GM12872 (cell line): Measurements from ENCODE around the gene CHD6.

ENCODE experiments used
- TF ChIP-seq, protein P1 (sequence below): IDR thresholded peaks from 3 replicates; pipeline ENCODE4 v1.5.1; 2011; ENCODE audit warnings: low read depth, mild to moderate bottlenecking, low read length, moderate library complexity; ENCODE audit not compliant: insufficient read depth

CHD6 gene

DNA sequence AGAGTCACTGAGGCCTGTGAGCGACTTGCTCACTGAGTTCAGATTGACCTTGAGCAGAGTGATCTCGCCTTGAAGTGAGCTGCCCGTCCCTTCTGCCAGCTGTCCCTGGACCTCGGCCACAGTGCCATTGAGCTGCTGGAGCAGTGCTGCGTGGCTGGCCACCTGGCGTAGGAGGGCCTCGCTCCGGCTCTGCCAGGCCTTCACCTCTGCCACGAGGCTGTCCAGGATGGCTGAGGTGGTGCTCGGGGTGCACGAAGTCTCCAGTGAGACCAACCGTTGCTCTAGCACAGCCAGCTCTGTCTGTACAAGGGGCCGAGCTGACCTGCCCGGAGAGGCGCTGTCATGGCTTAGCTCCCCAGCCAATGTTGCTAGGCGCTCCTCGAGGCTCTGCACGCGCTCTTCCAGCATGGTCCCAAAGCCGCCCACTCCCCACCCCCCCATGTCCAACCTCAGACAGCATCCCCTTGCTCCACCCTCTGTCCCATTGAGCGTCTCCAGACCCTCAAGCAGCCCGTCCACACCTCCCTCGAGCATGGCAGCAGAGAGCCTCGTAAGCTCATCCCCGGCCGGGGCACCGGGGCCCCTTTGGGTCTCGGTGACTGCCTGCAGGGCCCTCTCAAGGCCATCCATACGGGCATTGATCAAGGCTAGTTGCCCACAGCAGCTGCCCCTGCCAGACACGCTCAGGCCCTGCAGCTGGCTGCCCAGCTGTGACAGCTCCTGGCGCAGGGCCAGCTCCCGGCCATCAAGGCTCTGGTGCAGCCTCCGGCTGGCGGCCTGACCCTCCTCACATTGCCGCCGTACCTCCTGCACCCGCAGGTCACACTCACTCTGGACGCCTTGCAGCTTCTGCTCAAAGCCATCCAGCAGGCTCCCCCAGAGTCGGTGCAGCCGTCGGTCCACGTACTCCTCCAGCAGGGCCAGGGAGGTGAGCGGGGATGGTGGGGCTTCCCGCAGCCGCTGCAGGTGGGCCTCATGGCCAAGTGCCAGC, 256.1 kb downstream of the CHD6 start:
- TF ChIP-seq, protein P1, sequence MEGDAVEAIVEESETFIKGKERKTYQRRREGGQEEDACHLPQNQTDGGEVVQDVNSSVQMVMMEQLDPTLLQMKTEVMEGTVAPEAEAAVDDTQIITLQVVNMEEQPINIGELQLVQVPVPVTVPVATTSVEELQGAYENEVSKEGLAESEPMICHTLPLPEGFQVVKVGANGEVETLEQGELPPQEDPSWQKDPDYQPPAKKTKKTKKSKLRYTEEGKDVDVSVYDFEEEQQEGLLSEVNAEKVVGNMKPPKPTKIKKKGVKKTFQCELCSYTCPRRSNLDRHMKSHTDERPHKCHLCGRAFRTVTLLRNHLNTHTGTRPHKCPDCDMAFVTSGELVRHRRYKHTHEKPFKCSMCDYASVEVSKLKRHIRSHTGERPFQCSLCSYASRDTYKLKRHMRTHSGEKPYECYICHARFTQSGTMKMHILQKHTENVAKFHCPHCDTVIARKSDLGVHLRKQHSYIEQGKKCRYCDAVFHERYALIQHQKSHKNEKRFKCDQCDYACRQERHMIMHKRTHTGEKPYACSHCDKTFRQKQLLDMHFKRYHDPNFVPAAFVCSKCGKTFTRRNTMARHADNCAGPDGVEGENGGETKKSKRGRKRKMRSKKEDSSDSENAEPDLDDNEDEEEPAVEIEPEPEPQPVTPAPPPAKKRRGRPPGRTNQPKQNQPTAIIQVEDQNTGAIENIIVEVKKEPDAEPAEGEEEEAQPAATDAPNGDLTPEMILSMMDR: no peak

DNA sequence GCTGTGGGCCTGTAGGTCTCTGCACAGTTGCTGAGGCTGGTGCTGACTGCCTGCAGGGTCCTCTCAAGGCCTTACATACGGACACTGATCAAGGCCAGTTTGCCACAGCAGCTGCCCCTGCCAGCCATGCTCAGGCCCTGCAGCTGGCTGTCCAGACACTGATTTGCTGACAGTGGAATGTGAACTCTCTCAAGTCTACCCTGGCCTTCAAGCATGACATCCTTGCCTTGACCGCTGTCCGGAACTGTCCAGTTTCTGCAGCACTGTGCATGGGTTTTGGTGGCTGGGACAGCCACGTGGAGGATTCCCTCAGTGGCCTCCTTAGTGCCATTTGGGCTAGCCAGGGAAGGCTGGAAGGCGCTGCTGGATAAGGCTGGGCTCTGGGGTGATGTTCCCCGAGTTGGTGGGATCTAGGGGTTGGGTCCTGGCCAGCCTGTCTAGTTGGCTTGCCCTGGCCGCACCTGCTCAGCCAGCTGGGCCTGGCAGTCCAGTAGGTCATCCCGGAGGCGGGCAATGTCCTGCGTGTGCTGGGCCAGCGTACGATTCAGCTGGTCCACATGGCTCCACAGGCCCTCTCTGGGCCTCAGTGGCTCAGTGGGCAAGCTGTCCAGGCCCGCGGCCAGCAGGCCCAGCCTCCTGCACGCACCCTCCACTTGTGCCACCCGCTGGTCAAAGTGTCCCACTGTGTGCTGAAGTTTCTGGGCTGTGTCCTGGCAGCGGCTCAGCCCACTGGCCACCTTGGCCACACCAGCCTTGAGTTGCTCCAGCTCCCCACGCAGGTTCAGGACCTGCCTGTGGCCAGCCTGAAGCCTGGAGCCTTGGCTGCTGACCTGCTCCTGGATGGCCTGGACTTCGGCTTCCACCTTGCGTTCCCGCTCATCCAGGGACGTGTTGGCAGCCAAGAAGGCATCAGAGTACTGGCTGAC, 257.1 kb downstream of the CHD6 start:
- TF ChIP-seq, protein P1: no peak

DNA sequence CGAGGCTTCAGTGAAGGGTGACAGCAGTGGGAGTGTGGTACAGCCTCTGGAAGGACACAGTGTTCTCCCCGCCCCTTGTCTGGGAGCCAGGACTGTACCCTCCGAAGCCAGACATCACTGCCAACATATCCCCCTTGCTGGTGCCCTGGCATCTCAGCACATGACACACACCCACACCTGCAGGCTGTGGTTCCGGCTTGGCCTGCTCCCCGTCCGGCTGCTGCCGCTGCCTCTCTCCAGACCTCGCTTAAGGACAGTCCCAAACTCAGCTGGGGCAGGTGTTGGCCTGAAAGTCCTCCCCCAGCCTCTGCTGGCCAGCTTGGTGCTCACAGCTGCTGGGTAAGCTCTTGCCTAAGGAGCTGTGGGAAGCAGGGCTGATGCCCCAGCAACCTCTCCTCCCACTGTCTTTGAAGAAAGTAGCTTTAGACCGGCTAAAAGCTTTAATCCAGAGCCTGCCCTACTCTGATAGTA, 258.6 kb downstream of the CHD6 start:
- TF ChIP-seq, protein P1: no peak

DNA sequence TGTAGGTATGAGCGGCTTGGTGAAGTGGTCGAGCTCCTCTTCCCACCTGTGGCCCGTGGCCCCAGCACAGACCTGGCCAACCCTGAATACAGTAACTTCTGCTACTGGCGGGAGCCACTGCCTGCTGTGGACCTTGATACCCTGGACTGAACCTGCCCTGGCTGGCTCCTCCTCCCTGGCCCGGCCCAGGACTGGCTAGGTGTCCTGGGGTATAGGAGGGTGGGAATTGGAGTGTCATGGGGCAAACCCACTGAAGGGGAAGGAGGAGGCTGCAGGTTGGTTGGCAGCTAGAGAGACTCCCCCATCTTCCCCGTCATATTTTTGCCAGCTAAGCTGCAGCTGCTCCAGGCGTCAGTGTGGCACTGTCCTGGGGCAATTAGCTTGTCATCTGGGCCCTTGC, 259.5 kb downstream of the CHD6 start:
- TF ChIP-seq, protein P1: no peak

DNA sequence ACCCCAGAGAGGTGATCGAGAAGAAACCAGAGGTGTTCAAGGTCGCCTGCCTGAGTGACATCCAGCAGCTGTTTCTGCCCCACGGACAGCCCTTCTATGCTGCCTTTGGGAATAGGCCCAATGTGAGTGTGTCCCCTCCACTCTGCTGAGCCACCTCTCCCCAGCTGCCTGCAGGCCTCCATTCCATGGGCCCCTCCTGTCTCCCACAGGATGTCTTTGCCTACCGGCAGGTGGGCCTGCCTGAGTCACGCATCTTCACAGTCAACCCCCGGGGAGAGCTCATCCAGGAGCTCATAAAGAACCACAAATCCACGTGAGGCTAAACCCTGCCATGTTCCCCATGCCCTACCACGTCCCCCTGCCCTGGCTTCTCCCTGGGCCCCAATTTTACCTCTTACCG, 259.9 kb downstream of the CHD6 start:
- TF ChIP-seq, protein P1: no peak

DNA sequence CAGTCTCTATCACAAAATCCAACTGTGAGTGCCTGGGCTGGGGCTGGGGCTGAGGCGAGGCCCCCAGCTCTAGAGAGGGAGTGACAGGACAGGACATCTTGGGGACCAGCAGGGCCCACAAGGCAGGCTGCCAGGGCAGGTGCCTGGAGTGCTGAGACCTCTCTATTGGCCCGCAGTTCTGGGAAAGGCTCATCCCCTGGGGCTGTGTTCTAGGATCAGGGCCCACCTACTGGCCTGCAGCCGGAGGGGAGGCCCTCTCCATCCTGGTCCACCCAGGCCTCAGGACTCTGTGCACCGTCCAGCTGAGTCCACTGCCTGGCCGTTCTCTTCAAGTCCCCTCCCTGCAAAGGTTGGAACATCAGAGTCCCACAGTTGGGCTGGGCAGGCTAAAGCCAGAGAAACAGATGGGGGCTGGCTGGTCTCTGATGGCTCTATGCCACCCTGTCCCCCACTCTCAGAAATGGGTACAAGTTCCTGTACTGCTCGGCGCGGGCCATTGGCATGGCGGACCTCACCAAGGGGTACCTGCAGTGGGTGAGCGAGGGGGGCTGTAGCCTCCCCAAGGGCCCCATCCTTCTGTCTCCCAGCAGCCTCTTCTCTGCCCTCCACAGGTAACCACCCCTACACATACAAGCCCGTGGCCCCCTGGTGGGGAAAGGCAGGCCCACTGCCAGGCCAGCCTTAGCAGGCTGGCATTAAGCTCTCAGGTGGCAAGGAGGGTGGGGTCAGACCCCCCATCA, 260.6 kb downstream of the CHD6 start:
- TF ChIP-seq, protein P1: peak; percentile 30; the same call in 2 of the 3 replicates
